ENCODE results near the gene NBPF11.
"Not testable (repeated sequence)": the region's sequence is repeated elsewhere in the genome, so short reads cannot be mapped to it uniquely, and the experiment has no call there.

Gene NBPF11

DNA sequence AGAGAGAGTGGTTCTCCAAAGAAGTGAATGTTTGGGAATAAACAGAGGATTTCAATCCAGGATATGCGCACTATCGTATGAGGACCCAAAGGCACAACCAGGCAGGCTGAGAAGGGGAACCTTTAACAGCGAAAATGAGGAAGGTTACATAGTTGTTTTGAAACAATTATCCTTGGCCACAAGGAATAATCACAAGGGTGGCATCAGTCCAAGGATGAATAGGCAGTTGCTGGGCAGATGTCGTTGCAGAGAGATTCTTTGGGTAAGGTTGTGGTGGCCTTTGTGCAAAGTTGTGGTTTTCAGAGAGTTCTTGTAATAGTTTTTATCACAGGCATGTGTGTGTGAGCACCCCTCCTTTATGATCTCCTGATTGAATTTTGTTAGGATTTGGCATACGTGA, 94.7 kb downstream of the NBPF11 start:
- DNase-seq (ENCODE audit: low read depth) = peak; percentile 25

More for the DNA sequence above, 94.7 kb downstream of the NBPF11 start:
- H3K4me3 ChIP-seq (ENCODE audit: control insufficient read depth, low read depth, low read length) = not testable (repeated sequence)

Data from fibroblast of mammary gland (primary cell).